ENCODE results near the gene PTTG1IP2.

DNA sequence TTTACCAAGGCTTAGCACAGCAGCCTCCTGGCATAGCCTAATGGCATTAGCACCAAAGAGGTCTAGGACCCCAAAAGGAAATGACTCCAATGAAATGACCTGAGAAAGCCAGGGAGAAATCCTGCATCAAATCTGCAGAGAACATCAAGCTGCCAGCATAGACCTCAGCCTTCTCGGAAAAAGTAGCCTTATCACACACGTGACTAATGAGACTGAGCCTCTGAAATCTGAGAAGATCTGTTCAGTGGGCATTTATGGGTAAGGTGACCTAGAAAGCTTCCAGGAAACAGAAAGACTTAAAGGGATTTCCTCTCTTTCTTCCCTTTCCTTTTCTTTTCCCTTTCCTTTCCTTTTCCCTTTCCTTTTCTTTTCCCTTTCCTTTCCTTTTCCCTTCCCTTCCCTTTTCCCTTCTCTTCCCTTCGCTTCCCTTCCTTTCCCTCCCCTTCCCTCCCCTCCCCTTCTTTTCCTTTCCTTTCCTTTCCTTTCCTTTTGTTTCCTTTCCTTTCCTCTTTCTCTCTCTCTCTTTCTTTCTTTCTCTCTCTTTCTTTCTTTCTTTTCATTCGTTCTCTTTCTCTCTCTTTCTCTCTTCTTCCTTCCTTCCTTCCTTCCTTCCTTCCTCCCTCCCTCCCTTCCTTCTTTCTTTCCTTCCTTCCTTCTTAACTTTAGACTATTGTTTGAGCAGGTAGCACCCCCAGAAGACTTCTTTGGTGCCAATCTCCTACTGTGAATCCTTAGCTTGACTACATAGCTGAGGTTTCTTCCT is 23.1 kb upstream of the PTTG1IP2 start:
- TF ChIP-seq EZH2phosphoT487 (IDR thresholded peaks at IDR 0.05; ENCODE audit: unreplicated experiment) = no peak
- TF ChIP-seq, protein P1, sequence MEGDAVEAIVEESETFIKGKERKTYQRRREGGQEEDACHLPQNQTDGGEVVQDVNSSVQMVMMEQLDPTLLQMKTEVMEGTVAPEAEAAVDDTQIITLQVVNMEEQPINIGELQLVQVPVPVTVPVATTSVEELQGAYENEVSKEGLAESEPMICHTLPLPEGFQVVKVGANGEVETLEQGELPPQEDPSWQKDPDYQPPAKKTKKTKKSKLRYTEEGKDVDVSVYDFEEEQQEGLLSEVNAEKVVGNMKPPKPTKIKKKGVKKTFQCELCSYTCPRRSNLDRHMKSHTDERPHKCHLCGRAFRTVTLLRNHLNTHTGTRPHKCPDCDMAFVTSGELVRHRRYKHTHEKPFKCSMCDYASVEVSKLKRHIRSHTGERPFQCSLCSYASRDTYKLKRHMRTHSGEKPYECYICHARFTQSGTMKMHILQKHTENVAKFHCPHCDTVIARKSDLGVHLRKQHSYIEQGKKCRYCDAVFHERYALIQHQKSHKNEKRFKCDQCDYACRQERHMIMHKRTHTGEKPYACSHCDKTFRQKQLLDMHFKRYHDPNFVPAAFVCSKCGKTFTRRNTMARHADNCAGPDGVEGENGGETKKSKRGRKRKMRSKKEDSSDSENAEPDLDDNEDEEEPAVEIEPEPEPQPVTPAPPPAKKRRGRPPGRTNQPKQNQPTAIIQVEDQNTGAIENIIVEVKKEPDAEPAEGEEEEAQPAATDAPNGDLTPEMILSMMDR (conservative IDR thresholded peaks at IDR 0.05; ENCODE audit: low read depth in 2 of 2) = no peak
- no peak for TF ChIP-seq POLR2AphosphoS5 (IDR thresholded peaks at IDR 0.05; ENCODE audit: low read depth)
- no peak for TF ChIP-seq REST (IDR thresholded peaks at IDR 0.05; ENCODE audit: unreplicated experiment)
- TF ChIP-seq EZH2 (IDR thresholded peaks at IDR 0.05; ENCODE audit: low read depth, unreplicated experiment) = no peak
- TF ChIP-seq ZNF114 (CRISPR knock-in tag; IDR thresholded peaks at IDR 0.05) = no peak
- TF ChIP-seq ZNF331 (CRISPR knock-in tag; IDR thresholded peaks at IDR 0.05; ENCODE audit: low read depth) = no peak

All from GM23338 (cell line).